ENCODE results near the gene ACAD9. TPM values are rescaled to one million over a fixed set of nuclear protein-coding genes. Genes with fewer than 3 reads are reported as not detected.

The ACAD9 gene
- total RNA-seq, 4 donors from 2014 or later, result 13.1 to 51.4 (median 44.5) TPM

GRCh38 chr3:128854475-128854874 lies 24.9 kb upstream of the ACAD9 start:
- no peak for DNase-seq
- no peak for TF ChIP-seq POLR2A (IDR thresholded peaks at IDR 0.05)
- no peak for TF ChIP-seq CTCF (IDR thresholded peaks at IDR 0.05)
- no peaks in the 10 kb centered on the region for H3K36me3 ChIP-seq
- no peaks in the 10 kb centered on the region for H3K27me3 ChIP-seq
- peaks cover 0 to 10% of the 10 kb centered on the region in 2 donors for H3K9me3 ChIP-seq
- H3K27ac ChIP-seq, result no peak overlapping the region
- H3K4me1 ChIP-seq, result no peaks in the 10 kb centered on the region
- intact Hi-C loops (cut with DNase I; ENCODE audit: low total_unique reads), result no loop called here
- H3K4me3 ChIP-seq, result no peak overlapping the region

- H3K4me1 ChIP-seq, result no peaks in the 10 kb centered on the region
- H3K27ac ChIP-seq, result no peak overlapping the region
- intact Hi-C loops (cut with DNase I; ENCODE audit: low total_unique reads), result no loop called here
- H3K36me3 ChIP-seq, result no peaks in the 10 kb centered on the region
- DNase-seq, result no peak
- TF ChIP-seq POLR2A (IDR thresholded peaks at IDR 0.05) (no peak), CTCF (IDR thresholded peaks at IDR 0.05) (no peak)
- no peak overlapping the region for H3K4me3 ChIP-seq
- H3K9me3 ChIP-seq, result peaks cover 0 to 14% of the 10 kb centered on the region in 2 donors
- H3K27me3 ChIP-seq, result no peaks in the 10 kb centered on the region
These were observed 23.9 kb upstream of the ACAD9 start for GRCh38 chr3:128855569-128855968.

- Histone ChIP-seq H3K36me3 (no peaks in the 10 kb centered on the region), H3K4me1 (no peaks in the 10 kb centered on the region), H3K4me3 (no peak overlapping the region), H3K9me3 (peaks cover 0 to 14% of the 10 kb centered on the region in 2 donors), H3K27me3 (no peaks in the 10 kb centered on the region), H3K27ac (no peak overlapping the region)
- intact Hi-C loops (cut with DNase I; ENCODE audit: low total_unique reads), result no loop called here
- no peak for DNase-seq
- TF ChIP-seq POLR2A (IDR thresholded peaks at IDR 0.05) (no peak), CTCF (IDR thresholded peaks at IDR 0.05) (no peak)
These were observed 21.3 kb upstream of the ACAD9 start for GRCh38 chr3:128858167-128858566.

- no peaks in the 10 kb centered on the region for H3K4me1 ChIP-seq
- H3K9me3 ChIP-seq, result peaks cover 0 to 14% of the 10 kb centered on the region in 2 donors
- no peak for TF ChIP-seq POLR2A (IDR thresholded peaks at IDR 0.05)
- TF ChIP-seq CTCF (IDR thresholded peaks at IDR 0.05), result no peak
- DNase-seq, result no peak
- intact Hi-C loops (cut with DNase I; ENCODE audit: low total_unique reads), result no loop called here
- H3K27ac ChIP-seq, result no peak overlapping the region
- no peaks in the 10 kb centered on the region for H3K27me3 ChIP-seq
- no peak overlapping the region for H3K4me3 ChIP-seq
- H3K36me3 ChIP-seq, result no peaks in the 10 kb centered on the region
These were observed 19.8 kb upstream of the ACAD9 start for GRCh38 chr3:128859630-128860029.

- H3K36me3 ChIP-seq, result no peaks in the 10 kb centered on the region
- H3K27me3 ChIP-seq, result no peaks in the 10 kb centered on the region
- H3K4me1 ChIP-seq, result no peaks in the 10 kb centered on the region
- H3K9me3 ChIP-seq, result peaks cover 0 to 14% of the 10 kb centered on the region in 2 donors
- DNase-seq, result no peak
- intact Hi-C loops (cut with DNase I; ENCODE audit: low total_unique reads), result no loop called here
- TF ChIP-seq CTCF (IDR thresholded peaks at IDR 0.05) (no peak), POLR2A (IDR thresholded peaks at IDR 0.05) (no peak)
- H3K27ac ChIP-seq, result no peak overlapping the region
- H3K4me3 ChIP-seq, result no peak overlapping the region
These were observed 17.9 kb upstream of the ACAD9 start for GRCh38 chr3:128861491-128861890.
